ENCODE measurements around the gene SYT3. TPM values are rescaled to one million over a fixed set of nuclear protein-coding genes. Genes with fewer than 3 reads are reported as not detected.

Gene SYT3
- total RNA-seq, 1 experiment from 2014 or later: 14.6 TPM

DNA sequence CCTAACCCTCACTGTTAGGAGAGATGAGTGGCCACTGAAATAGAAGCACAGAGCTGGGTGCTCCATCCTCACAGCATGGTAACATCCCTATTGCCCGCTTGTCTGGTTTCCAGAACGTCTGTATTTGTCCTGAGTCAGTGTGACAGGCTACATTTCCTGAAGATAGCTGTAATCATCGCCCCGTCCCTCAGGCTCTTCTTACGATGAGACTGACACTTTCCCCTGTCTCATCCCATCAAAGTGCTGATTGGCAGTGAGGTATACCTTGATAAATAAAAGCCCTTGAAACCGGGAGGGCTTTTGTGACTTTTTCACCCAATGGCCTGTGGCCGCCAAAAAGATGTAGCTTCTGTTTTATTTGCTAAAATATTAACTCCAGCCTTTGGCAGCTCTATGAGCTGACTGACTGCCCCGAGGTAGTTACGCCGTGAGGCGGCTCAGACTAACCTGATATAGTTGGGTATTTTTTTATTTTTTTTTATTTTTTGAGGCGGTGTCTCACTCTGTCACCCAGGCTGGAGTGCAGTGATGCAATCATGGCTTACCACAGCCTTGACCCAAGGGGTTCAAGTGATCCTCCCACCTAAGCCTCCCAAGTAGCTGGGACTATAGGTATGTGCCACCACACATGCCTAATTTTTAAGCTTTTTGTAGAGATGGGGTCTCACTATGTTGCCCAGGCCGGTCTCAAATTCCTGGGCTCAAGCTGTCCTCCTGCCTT is 65.8 kb downstream of the SYT3 start:
- CTCF ChIA-PET: interaction anchor here (0.8 to 6.4 kb wide), 2 partner anchors 17 to 37 kb away, joined by 3 to 52 read pairs; no protein-coding TSS in a partner anchor
- Mint-ChIP-seq H3K36me3 (no peaks in the 10 kb centered on the region), H3K4me1 (peaks cover 8% of the 10 kb centered on the region), H3K27ac (no peak overlapping the region), H3K27me3 (ENCODE audit: low read depth) (peaks cover 36% of the 10 kb centered on the region), H3K4me3 (no peak overlapping the region), H3K9me3 (no peaks in the 10 kb centered on the region)
- DNase-seq (ENCODE audit: low spot score) (no peak), ATAC-seq (no peak)
- TF ChIP-seq ZNF121 (CRISPR knock-in tag; IDR thresholded peaks at IDR 0.05) (0 out of 2 replicates have a peak, but pooled peaks have one; percentile 53), CBFB (CRISPR knock-in tag; IDR thresholded peaks at IDR 0.05; ENCODE audit: low read depth) (no peak), ZNF263 (CRISPR knock-in tag; IDR thresholded peaks at IDR 0.05; ENCODE audit: low read depth) (no peak), ZNF423 (CRISPR knock-in tag; IDR thresholded peaks at IDR 0.05) (no peak), ZNF232 (CRISPR knock-in tag; IDR thresholded peaks at IDR 0.05) (no peak), NFE2L1 (CRISPR knock-in tag; IDR thresholded peaks at IDR 0.05) (no peak)
- POLR2A ChIA-PET: no interaction called here

Other genes starting within 250 kb of the SYT3 start
- 3.1 to 4.7 TPM (median 3.7 TPM) in 3 replicates for gene SPIB, start 220.9 kb downstream of the SYT3 start, total RNA-seq (2021)
- gene MYBPC2, start 207.0 kb downstream of the SYT3 start, total RNA-seq (2021): 2.6 to 5.4 TPM (median 5.0 TPM) in 3 replicates
- gene EMC10, start 163.4 kb downstream of the SYT3 start, total RNA-seq (2021): 114 to 120 TPM (median 114 TPM) in 3 replicates
- gene GARIN5A, start 163.0 kb downstream of the SYT3 start, total RNA-seq (2021): 8.2 to 17.1 TPM (median 15.3 TPM) in 3 replicates
- 4.0 to 4.3 TPM (median 4.0 TPM) in 3 replicates for gene JOSD2, start 128.7 kb downstream of the SYT3 start, total RNA-seq (2021)
- gene ASPDH, start 126.0 kb downstream of the SYT3 start, total RNA-seq (2021): not detected in 3 replicates
- gene LRRC4B, start 71.4 kb downstream of the SYT3 start, total RNA-seq (2021): 10.0 to 11.0 TPM (median 10.9 TPM) in 3 replicates
- 22.4 to 24.5 TPM (median 22.9 TPM) in 3 replicates for gene C19orf81, start 9.6 kb upstream of the SYT3 start, total RNA-seq (2021)
- gene SHANK1, start 79.9 kb upstream of the SYT3 start, total RNA-seq (2021): 3.9 to 8.7 TPM (median 5.0 TPM) in 3 replicates
- gene CLEC11A, start 83.5 kb upstream of the SYT3 start, total RNA-seq (2021): 7.6 to 9.5 TPM (median 8.2 TPM) in 3 replicates
- not detected in 3 replicates for gene GPR32, start 130.6 kb upstream of the SYT3 start, total RNA-seq (2021)
- gene ACP4, start 150.5 kb upstream of the SYT3 start, total RNA-seq (2021): not detected in 3 replicates
- gene KLK1, start 183.9 kb upstream of the SYT3 start, total RNA-seq (2021): 3.9 to 6.0 TPM (median 5.4 TPM) in 3 replicates
- gene KLK15, start 193.7 kb upstream of the SYT3 start, total RNA-seq (2021): not detected in 3 replicates
- gene KLK3, start 215.0 kb upstream of the SYT3 start, total RNA-seq (2021): 0.13 to 0.25 TPM (median 0.16 TPM) in 3 replicates
- 0.18 to 0.46 TPM in 2 of 3 replicates, not detected in the other for gene KLK2, start 233.6 kb upstream of the SYT3 start, total RNA-seq (2021)